GM12892 (cell line): Measurements from ENCODE around the gene RIOK3.

Experiments
- POLR2AphosphoS5 ChIP-seq: IDR thresholded peaks from 2 replicates; pipeline ENCODE4 v1.6.1; 2011; ENCODE audit warnings: low read depth, low read length, control low read depth
- TAF1 ChIP-seq: IDR thresholded peaks from 2 replicates; pipeline ENCODE4 v1.6.1; 2011; ENCODE audit warnings: low read depth, mild to moderate bottlenecking, control low read depth, low read length, borderline replicate concordance

GRCh38 chr18:23422751-23423418 lies 30.2 kb upstream of the RIOK3 start:
- TF ChIP-seq POLR2AphosphoS5, result no peak
- no peak for TF ChIP-seq TAF1
